Measurements from ENCODE around the gene NAT8L.

NAT8L gene

GRCh38 chr4:2102045-2102883 lies 43.1 kb downstream of the NAT8L start:
- H3K4me1 Mint-ChIP-seq, result no peaks in the 10 kb centered on the region
- peaks cover 24% of the 10 kb centered on the region for H3K9me3 Mint-ChIP-seq
- H3K27ac Mint-ChIP-seq, result no peak overlapping the region
- no peak overlapping the region for H3K4me3 Mint-ChIP-seq
- TF ChIP-seq CTCF (IDR thresholded peaks at IDR 0.05; ENCODE audit: unreplicated experiment in 3 of 3), result no peak
- H3K36me3 Mint-ChIP-seq (ENCODE audit: low read depth), result peaks cover 5% of the 10 kb centered on the region
- peaks cover 5% of the 10 kb centered on the region for H3K27me3 Mint-ChIP-seq (ENCODE audit: low read depth)

GRCh38 chr4:2103127-2103842 lies 44.2 kb downstream of the NAT8L start:
- Mint-ChIP-seq H3K27me3 (ENCODE audit: low read depth) (peaks cover 11% of the 10 kb centered on the region), H3K36me3 (ENCODE audit: low read depth) (peaks cover 5% of the 10 kb centered on the region), H3K9me3 (peaks cover 24% of the 10 kb centered on the region), H3K27ac (no peak overlapping the region), H3K4me3 (no peak overlapping the region), H3K4me1 (no peaks in the 10 kb centered on the region)
- TF ChIP-seq CTCF (IDR thresholded peaks at IDR 0.05; ENCODE audit: unreplicated experiment in 3 of 3), result no peak

GRCh38 chr4:2103843-2104547 lies 44.9 kb downstream of the NAT8L start:
- Mint-ChIP-seq H3K36me3 (ENCODE audit: low read depth) (peaks cover 5% of the 10 kb centered on the region), H3K9me3 (peaks cover 24% of the 10 kb centered on the region), H3K27me3 (ENCODE audit: low read depth) (peaks cover 18% of the 10 kb centered on the region), H3K4me1 (no peaks in the 10 kb centered on the region), H3K27ac (no peak overlapping the region), H3K4me3 (no peak overlapping the region)
- no peak for TF ChIP-seq CTCF (IDR thresholded peaks at IDR 0.05; ENCODE audit: unreplicated experiment in 3 of 3)

- peaks cover 5% of the 10 kb centered on the region for H3K36me3 Mint-ChIP-seq (ENCODE audit: low read depth)
- no peak overlapping the region for H3K27ac Mint-ChIP-seq
Measured at GRCh38 chr4:2104556-2105345, 45.6 kb downstream of the NAT8L start.

More at GRCh38 chr4:2104556-2105345, 45.6 kb downstream of the NAT8L start:
- TF ChIP-seq CTCF (IDR thresholded peaks at IDR 0.05; ENCODE audit: unreplicated experiment in 3 of 3), result no peak
- no peaks in the 10 kb centered on the region for H3K4me1 Mint-ChIP-seq
- H3K27me3 Mint-ChIP-seq (ENCODE audit: low read depth), result peaks cover 13% of the 10 kb centered on the region
- H3K4me3 Mint-ChIP-seq, result no peak overlapping the region
- peaks cover 24% of the 10 kb centered on the region for H3K9me3 Mint-ChIP-seq
